Smooth muscle cell (in vitro differentiated cells): ENCODE data around the gene BTBD16. TPM values are rescaled to one million over a fixed set of nuclear protein-coding genes. Genes with fewer than 3 reads are reported as not detected.
A peak's percentile ranks its signal among the peaks of the same experiment; 100 is the strongest.

Source experiments
- DNase-seq: peaks from one replicate; lab custom pipeline; 2025; ENCODE audit not compliant: unreplicated experiment; lab: John Stamatoyannopoulos, UW
- H2AFZ ChIP-seq: fragments of 200-600 bp; sonication (generic); 2 replicates; pipeline ENCODE4 v1.6.0; 2016; ENCODE audit warnings: antibody characterized with exemption, low read depth, mild to moderate bottlenecking
- H3F3A ChIP-seq: fragments of 200-600 bp; sonication (generic); 2 replicates; pipeline ENCODE4 v1.6.0; 2017; ENCODE audit warnings: antibody characterized with exemption, low read depth
- H3K27ac ChIP-seq: fragments of 200-600 bp; sonication (generic); 2 replicates; pipeline ENCODE4 v1.5.1; 2016; ENCODE audit warnings: low read depth, mild to moderate bottlenecking
- H3K27me3 ChIP-seq: fragments of 200-600 bp; sonication (generic); 2 replicates; pipeline ENCODE4 v1.6.1; 2016; ENCODE audit warnings: low read depth, mild to moderate bottlenecking
- H3K36me3 ChIP-seq: fragments of 200-600 bp; sonication (generic); 2 replicates; pipeline ENCODE4 v1.5.1; 2016; ENCODE audit warnings: low read depth
- H3K4me1 ChIP-seq: fragments of 200-600 bp; sonication (generic); 2 replicates; pipeline ENCODE4 v1.5.1; 2016; ENCODE audit warnings: low read depth
- H3K4me2 ChIP-seq: fragments of 200-600 bp; sonication (generic); 2 replicates; pipeline ENCODE4 v1.6.0; 2016; ENCODE audit warnings: mild to moderate bottlenecking
- H3K4me3 ChIP-seq: fragments of 200-600 bp; sonication (generic); 2 replicates; pipeline ENCODE4 v1.5.1; 2016; ENCODE audit warnings: mild to moderate bottlenecking
- H3K79me2 ChIP-seq: fragments of 200-600 bp; sonication (generic); 2 replicates; pipeline ENCODE4 v1.6.0; 2016; ENCODE audit warnings: low read depth, mild to moderate bottlenecking
- H3K9ac ChIP-seq: fragments of 200-600 bp; sonication (generic); 2 replicates; pipeline ENCODE4 v1.6.0; 2016; ENCODE audit warnings: low read depth
- H3K9me3 ChIP-seq: fragments of 200-600 bp; sonication (generic); replicated peaks from 2 replicates; pipeline ENCODE4 v1.5.1; 2016; ENCODE audit warnings: low read depth
- H4K20me1 ChIP-seq: fragments of 200-600 bp; sonication (generic); 2 replicates; pipeline ENCODE4 v1.6.0; 2016; ENCODE audit warnings: low read depth
- CTCF ChIP-seq: fragments of 200-600 bp; sonication (generic); IDR thresholded peaks from 2 replicates; pipeline ENCODE4 v1.5.1; 2017; ENCODE audit warnings: borderline replicate concordance, mild to moderate bottlenecking, antibody characterized with exemption; ENCODE audit not compliant: insufficient read depth, poor library complexity, severe bottlenecking
- WGBS: methylation state at CpG from one replicate; pipeline ENCODE4 v1.1.7; 2016; ENCODE audit warnings: low lambda C conversion rate; 5-methylcytosine and 5-hydroxymethylcytosine counted together
- polyA plus RNA-seq: library from polyadenylated mRNA; unstranded; fragments of >200 nt; fragmentation: Nextera tagmentation; extraction: Ambion mirVana; gene quantifications from 2 replicates; pipeline ENCODE4 v1.2.1, GENCODE V29; 2016
- total RNA-seq: library from RNA; depleted of rRNA; stranded (reverse); fragments of >200 nt; gene quantifications from 2 replicates; pipeline ENCODE4 v1.2.3, GENCODE V29; 2014

BTBD16 gene
- total and polyA plus RNA-seq, 2 experiments from 2014 or later: not detected

GRCh38 chr10:122299423-122300075 is 28.5 kb downstream of the BTBD16 start:
- no peak for TF ChIP-seq CTCF
- Histone ChIP-seq H3K9me3 (no peaks in the 10 kb centered on the region), H3K27ac (no peak overlapping the region), H3K79me2 (no peaks in the 10 kb centered on the region), H3K27me3 (no peaks in the 10 kb centered on the region), H3K9ac (no peak overlapping the region), H4K20me1 (no peaks in the 10 kb centered on the region), H3F3A (no peaks in the 10 kb centered on the region), H2AFZ (no peak overlapping the region), H3K36me3 (no peaks in the 10 kb centered on the region), H3K4me3 (no peak overlapping the region), H3K4me1 (no peaks in the 10 kb centered on the region), H3K4me2 (no peak overlapping the region)
- WGBS: 96% methylated on average over 14 of the region's 14 CpGs
- no peak for DNase-seq

DNA sequence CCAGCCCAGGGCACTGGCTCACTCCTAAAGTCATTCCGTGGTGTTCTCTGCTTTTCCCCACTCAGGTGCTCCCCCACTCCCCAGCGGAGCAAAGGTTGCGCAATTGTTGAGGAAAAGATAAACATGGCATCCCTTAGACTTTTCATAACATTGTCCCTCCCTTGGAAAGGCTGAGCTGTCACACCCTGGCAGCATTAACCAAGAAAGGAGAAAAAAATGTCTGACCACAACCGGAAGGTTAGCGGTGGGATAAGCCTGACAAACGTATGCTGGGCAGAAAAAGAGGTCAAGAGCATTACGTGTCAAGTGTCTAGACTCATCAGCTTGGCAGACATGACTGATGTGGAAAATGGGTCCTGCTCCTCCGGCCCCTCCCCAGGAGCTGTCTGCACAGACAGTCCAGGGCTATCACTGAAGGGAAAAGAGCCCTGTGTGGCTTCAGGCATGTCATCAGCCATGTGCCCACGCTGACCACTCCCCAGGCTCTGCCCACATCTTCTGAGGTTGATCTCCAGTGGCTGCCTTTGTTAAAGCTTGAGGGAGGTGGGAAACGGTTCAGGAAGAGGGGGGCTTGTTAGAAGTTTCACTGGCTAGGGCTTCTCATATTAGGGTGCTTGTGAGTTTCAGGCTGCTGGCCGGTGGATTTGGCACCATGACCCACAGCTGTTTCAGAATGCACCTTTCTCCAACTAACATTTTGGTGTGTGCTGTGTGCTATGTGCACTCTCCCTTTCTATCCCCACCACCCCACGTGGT is 30.1 kb downstream of the BTBD16 start:
- Histone ChIP-seq H4K20me1 (no peaks in the 10 kb centered on the region), H3K27me3 (no peaks in the 10 kb centered on the region), H3K4me2 (no peak overlapping the region), H3K4me3 (no peak overlapping the region), H3K4me1 (no peaks in the 10 kb centered on the region), H3K36me3 (no peaks in the 10 kb centered on the region), H3K79me2 (no peaks in the 10 kb centered on the region), H3F3A (no peaks in the 10 kb centered on the region), H3K9me3 (no peaks in the 10 kb centered on the region), H3K9ac (peak overlapping the region; percentile 81), H3K27ac (peak overlapping the region; percentile 79), H2AFZ (no peak overlapping the region)
- DNase-seq: no peak
- 58% methylated on average over 12 of the region's 12 CpGs for WGBS
- no peak for TF ChIP-seq CTCF

GRCh38 chr10:122301811-122302115 is 30.7 kb downstream of the BTBD16 start:
- DNase-seq: no peak
- Histone ChIP-seq H3K4me2 (no peak overlapping the region), H3K9me3 (no peaks in the 10 kb centered on the region), H2AFZ (no peak overlapping the region), H3K27me3 (no peaks in the 10 kb centered on the region), H3K4me3 (no peak overlapping the region), H3K4me1 (no peaks in the 10 kb centered on the region), H3K79me2 (no peaks in the 10 kb centered on the region), H3K27ac (peak overlapping the region; percentile 79), H4K20me1 (no peaks in the 10 kb centered on the region), H3F3A (no peaks in the 10 kb centered on the region), H3K36me3 (no peaks in the 10 kb centered on the region), H3K9ac (peak overlapping the region; percentile 81)
- WGBS: 91% methylated on average over 7 of the region's 7 CpGs
- TF ChIP-seq CTCF: no peak

DNA sequence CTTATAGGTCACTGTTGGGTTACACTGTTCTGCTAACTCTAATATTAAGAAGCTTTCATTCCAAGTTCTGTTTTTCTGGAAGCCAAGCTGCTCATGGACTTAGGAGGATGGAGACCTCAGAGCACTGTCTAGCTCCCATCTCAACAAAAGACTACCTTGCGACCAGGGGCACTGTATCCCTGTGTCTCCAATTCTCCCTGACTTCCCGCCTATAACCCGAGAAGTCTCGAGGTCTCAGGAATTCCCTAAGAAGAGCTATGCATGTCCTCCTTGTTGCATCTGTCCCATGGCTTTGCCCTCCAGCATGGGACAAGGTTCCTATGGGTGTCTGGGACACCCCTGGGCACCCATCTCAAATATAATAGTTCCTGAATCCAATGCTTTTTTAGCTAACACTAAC is 31.2 kb downstream of the BTBD16 start:
- H3K79me2 ChIP-seq: no peaks in the 10 kb centered on the region
- TF ChIP-seq CTCF: no peak
- 98% methylated on average over 4 of the region's 4 CpGs for WGBS
- no peaks in the 10 kb centered on the region for H3K9me3 ChIP-seq
- no peaks in the 10 kb centered on the region for H3K27me3 ChIP-seq
- H3K4me2 ChIP-seq: no peak overlapping the region
- no peak overlapping the region for H2AFZ ChIP-seq
- no peak overlapping the region for H3K9ac ChIP-seq
- no peak for DNase-seq
- H3K4me3 ChIP-seq: no peak overlapping the region
- H3F3A ChIP-seq: no peaks in the 10 kb centered on the region
- no peak overlapping the region for H3K27ac ChIP-seq
- no peaks in the 10 kb centered on the region for H3K36me3 ChIP-seq
- no peaks in the 10 kb centered on the region for H3K4me1 ChIP-seq
- no peaks in the 10 kb centered on the region for H4K20me1 ChIP-seq
